HL-60 (cell line): Measurements from ENCODE around the gene TTLL7.

ENCODE experiments used
- CTCF ChIP-seq: IDR thresholded peaks from one replicate; pipeline ENCODE4 v1.5.1; 2011; ENCODE audit warnings: low read length, control low read depth, inconsistent platforms; ENCODE audit not compliant: insufficient read depth
- GABPA ChIP-seq: IDR thresholded peaks from 2 replicates; pipeline ENCODE4 v1.6.1; 2012; ENCODE audit warnings: low read depth
- POLR2AphosphoS5 ChIP-seq: IDR thresholded peaks from 2 replicates; pipeline ENCODE4 v1.6.1; 2012; ENCODE audit warnings: low read depth
- REST ChIP-seq: IDR thresholded peaks from 2 replicates; pipeline ENCODE4 v1.6.1; 2012; ENCODE audit warnings: low read depth; ENCODE audit not compliant: insufficient replicate concordance
- SPI1 ChIP-seq: IDR thresholded peaks from 2 replicates; pipeline ENCODE4 v1.6.1; 2012; ENCODE audit warnings: low read depth, mild to moderate bottlenecking, borderline replicate concordance

GRCh38 chr1:83931658-83932253 is 67.2 kb downstream of the TTLL7 start:
- TF ChIP-seq CTCF (peak; percentile 41), POLR2AphosphoS5 (no peak), REST (no peak), SPI1 (no peak), GABPA (no peak)
